Pancreas (tissue), 10 donors: ENCODE measurements around the gene APH1B. TPM values are rescaled to one million over a fixed set of nuclear protein-coding genes. Genes with fewer than 3 reads are reported as not detected.

Experiments used
- ATAC-seq, 4 donors: fragments of 200-7000 bp; cut with Tn5 transposase; one replicate each; pipeline versions ENCODE4 v1.8.0 to v1.9.1; 2020; ENCODE audit warnings: mild to moderate bottlenecking in 4 of 4, moderate library complexity in 4 of 4
- DNase-seq, 6 donors: peaks; one replicate each; pipeline ENCODE4 v3.0.0-alpha.2; 2020
- FAIRE-seq: peaks from 2 replicates; lab custom pipeline; 2012; peaks lifted over from hg19 to GRCh38; lab: Jason Lieb, UNC
- H3K27ac ChIP-seq, 4 donors: fragments of 200-600 bp; sonication (generic); 1 replicate in 3 of 4; 2 replicates in 1 of 4; pipeline versions ENCODE4 v1.5.0 to v1.8.0; 2020
- H3K27me3 ChIP-seq, 4 donors: fragments of 200-600 bp; one replicate each; pipeline ENCODE4 v1.8.0; 2021
- H3K36me3 ChIP-seq, 3 donors: fragments of 200-600 bp; sonication (generic) in 1 of 3; one replicate each; pipeline versions ENCODE4 v1.5.0 to v1.8.0; 2020 to 2021
- H3K4me1 ChIP-seq, 3 donors: fragments of 200-600 bp; one replicate each; pipeline ENCODE4 v1.8.0; 2021
- H3K4me3 ChIP-seq, 4 donors: fragments of 200-600 bp; sonication (generic) in 2 of 4; one replicate each; pipeline versions ENCODE4 v1.5.0 to v1.8.0; 2020 to 2021
- H3K9me3 ChIP-seq, 4 donors: fragments of 200-600 bp; one replicate each; pipeline ENCODE4 v1.8.0; 2021
- WGBS, 2 donors: extraction: QIAGEN DNeasy Blood & Tissue Kit; methylation state at CpG; one replicate each; pipeline ENCODE4 v1.1.7; 2013; 5-methylcytosine and 5-hydroxymethylcytosine counted together
- intact Hi-C, 3 donors: fragments of 100-400 bp; cut with DNase I; formaldehyde crosslinking; loops; one replicate each; pipeline versions ENCODE4 v1.11.1 to v1.14.2; 2022
- polyA plus RNA-seq, 2 donors: library from polyadenylated mRNA; stranded (reverse); fragments of 200-250 nt; gene quantifications; one replicate each; pipeline ENCODE4 v1.2.3, GENCODE V29; 2013
- total RNA-seq, 6 donors: library from RNA; stranded (reverse); fragmentation: NEBNext Ultra II Directional in 4 of 6; extraction: Animal tissue kit (Norgen Biotek cat#: 25700) in 4 of 6; gene quantifications; one replicate each; pipeline versions ENCODE4 v1.2.1 to v1.2.4, GENCODE V29; 2021 to 2023
- TF ChIP-seq, protein P1 (sequence below), 4 donors: fragments of 200-600 bp; sonication (generic) in 3 of 4; IDR thresholded peaks; one replicate each; pipeline versions ENCODE4 v1.5.0 to v1.8.0; 2021; ENCODE audit warnings: antibody characterized with exemption in 4 of 4
- donor health status: healthy with polysubstance abuse.
- donor health status: DM: no; HTN: no; CAD: no; lungs with moderate emphysema.
- donor health status: DM: no; HTN: no; CAD: no.
- donor health status: control.
- donor health status: control.
- donor health status: Bipolar disorder and iron deficiency.
- donor health status: DM: yes; HTN: yes; CAD: no.
- donor health status: DM: no; HTN: no; CAD: no.
- donor health status: DM: no; HTN: no; CAD: no.
- donor health status: DM: yes; HTN: yes; CAD: no.

APH1B gene
- total and polyA plus RNA-seq, 8 donors = 3.1 to 11.7 (median 5.8) TPM

DNA sequence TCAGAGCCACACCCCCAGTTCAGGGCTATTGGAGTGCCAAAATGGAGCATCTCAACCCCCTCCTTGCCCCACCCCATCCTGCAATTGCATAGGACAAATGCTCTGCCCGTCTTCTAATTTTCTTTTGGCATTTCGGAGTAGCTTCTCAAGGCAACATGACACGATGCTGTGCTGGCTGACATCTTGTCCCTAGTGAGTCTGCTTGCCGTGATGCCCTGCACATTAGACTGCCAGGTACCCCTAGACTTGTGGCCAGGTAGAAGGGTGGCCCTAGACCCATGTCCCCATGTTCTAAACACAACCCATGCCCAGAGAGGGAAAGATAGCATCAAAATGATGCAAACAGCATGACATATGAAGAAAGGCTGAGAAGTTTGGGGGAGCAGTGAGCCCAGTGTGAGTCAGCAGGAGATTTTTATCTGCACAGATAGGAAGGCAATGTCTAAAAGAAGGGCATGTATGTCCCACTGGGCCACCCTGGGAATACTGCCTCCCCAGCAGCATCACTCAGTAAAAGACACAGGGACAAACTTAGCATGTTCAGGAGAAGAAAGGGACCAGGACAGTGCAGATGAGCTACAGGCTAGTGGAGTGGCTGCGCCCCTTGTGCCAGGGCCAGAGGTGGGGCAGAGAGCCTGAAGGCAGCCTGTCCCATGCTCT, 67.5 kb downstream of the APH1B start:
- no peaks in the 10 kb centered on the region for H3K9me3 ChIP-seq
- DNase-seq = no peak
- H3K4me1 ChIP-seq = peaks cover 16 to 31% (median 19%) of the 10 kb centered on the region in 3 donors
- no peaks in the 10 kb centered on the region for H3K27me3 ChIP-seq
- intact Hi-C loops = no loop called here
- H3K36me3 ChIP-seq = no peaks in the 10 kb centered on the region
- TF ChIP-seq, protein P1, sequence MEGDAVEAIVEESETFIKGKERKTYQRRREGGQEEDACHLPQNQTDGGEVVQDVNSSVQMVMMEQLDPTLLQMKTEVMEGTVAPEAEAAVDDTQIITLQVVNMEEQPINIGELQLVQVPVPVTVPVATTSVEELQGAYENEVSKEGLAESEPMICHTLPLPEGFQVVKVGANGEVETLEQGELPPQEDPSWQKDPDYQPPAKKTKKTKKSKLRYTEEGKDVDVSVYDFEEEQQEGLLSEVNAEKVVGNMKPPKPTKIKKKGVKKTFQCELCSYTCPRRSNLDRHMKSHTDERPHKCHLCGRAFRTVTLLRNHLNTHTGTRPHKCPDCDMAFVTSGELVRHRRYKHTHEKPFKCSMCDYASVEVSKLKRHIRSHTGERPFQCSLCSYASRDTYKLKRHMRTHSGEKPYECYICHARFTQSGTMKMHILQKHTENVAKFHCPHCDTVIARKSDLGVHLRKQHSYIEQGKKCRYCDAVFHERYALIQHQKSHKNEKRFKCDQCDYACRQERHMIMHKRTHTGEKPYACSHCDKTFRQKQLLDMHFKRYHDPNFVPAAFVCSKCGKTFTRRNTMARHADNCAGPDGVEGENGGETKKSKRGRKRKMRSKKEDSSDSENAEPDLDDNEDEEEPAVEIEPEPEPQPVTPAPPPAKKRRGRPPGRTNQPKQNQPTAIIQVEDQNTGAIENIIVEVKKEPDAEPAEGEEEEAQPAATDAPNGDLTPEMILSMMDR (IDR thresholded peaks at IDR 0.05) = no peak
- no peak overlapping the region for H3K27ac ChIP-seq
- no peak for FAIRE-seq
- WGBS, 2 donors = 89 to 93% methylated on average over 5 of the region's 5 CpGs
- ATAC-seq = no peak
- no peak overlapping the region for H3K4me3 ChIP-seq

DNA sequence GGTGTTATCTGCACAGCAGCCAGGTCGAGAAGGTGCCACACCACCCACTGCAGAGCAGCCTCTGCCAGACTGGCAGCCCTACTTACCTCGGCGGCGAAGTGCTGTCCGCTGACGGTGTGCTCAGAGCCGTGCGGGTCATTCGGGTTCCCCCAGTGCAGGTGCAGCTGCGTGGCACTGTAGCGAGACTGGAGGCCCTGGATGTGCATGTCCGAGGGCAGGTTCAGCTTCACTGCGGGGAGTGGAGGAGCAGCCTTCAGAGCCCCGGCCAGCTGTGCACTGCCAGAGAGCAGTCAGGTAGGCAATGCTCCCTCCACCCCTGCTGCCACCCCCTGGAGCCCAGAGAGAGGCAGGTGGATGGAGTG, 68.0 kb downstream of the APH1B start:
- H3K36me3 ChIP-seq = no peaks in the 10 kb centered on the region
- TF ChIP-seq, protein P1 (IDR thresholded peaks at IDR 0.05) = no peak
- no peak overlapping the region for H3K4me3 ChIP-seq
- ATAC-seq (no peak), FAIRE-seq (no peak), DNase-seq (peak in 2 of 6 donors; percentile 51 to 67)
- no peaks in the 10 kb centered on the region for H3K9me3 ChIP-seq
- peaks cover 16 to 36% (median 24%) of the 10 kb centered on the region in 3 donors for H3K4me1 ChIP-seq
- intact Hi-C loops = no loop called here
- 70 to 85% methylated on average over 14 of the region's 14 CpGs for WGBS, 2 donors
- no peaks in the 10 kb centered on the region for H3K27me3 ChIP-seq
- no peak overlapping the region for H3K27ac ChIP-seq

DNA sequence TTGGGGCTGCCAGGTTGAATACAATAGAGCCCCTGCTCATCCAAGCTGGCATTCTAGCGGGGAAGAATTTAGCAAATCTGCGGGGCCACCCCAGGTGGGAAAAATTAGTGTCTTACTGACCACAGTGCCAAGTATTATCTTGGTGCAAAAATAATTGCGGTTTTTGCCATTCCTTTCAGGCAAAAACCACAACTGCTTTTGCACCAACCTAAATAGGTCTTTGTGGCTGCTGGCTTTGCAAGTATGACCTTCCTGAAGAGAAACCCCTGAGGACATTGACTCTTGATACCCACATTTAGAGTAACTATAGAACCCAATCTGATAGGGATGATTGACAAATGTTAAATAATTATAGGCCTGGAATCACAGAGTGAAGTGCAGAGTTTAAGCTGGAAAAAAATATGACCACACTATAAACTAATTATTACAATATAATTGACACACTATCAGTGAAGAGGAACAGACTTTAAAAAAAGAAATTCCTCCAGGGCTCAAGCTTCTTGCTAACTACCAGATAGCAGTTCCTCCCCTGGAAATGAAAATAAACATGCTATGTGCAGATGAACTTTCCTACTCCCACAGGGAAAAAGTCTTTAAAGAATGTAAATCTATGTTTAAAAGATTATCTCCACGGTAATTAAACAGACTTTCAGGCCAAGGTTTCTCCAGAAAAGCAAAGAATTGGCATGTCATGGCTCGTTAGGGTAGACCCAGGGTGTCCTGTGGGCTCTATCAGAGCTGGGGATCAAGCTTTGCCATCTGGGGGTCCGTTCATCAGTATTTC, 69.9 kb downstream of the APH1B start:
- peaks cover 16 to 38% (median 33%) of the 10 kb centered on the region in 3 donors for H3K4me1 ChIP-seq
- no peaks in the 10 kb centered on the region for H3K36me3 ChIP-seq
- TF ChIP-seq, protein P1 (IDR thresholded peaks at IDR 0.05) = no peak
- DNase-seq (no peak), ATAC-seq (no peak), FAIRE-seq (no peak)
- peak overlapping the region in 2 of 4 donors; percentile 69 to 78 for H3K27ac ChIP-seq
- H3K4me3 ChIP-seq = no peak overlapping the region
- 59 to 64% methylated on average over 6 of the region's 6 CpGs for WGBS, 2 donors
- intact Hi-C loops = no loop called here
- H3K9me3 ChIP-seq = no peaks in the 10 kb centered on the region
- no peaks in the 10 kb centered on the region for H3K27me3 ChIP-seq

DNA sequence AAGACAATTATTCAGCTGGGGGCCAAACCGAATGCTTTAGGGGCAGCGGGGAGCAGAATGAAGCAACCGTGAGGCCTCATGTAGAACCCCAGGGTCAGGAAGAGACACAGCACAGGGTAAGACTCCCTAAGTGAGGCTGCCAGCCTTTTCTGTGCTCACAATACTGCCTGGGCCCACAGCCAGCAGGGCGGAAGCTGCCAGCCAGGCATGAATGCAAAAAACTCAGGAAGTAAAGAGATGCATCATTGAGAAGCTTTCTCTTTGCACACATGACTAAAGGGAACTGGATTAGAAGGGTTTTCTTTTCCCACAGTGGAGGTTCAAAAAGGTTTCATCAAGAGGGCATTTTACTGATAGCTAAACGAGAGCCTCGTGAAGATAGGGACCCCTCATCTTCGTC, 71.0 kb downstream of the APH1B start:
- peak; percentile 51 to 79 (median 70) for ATAC-seq

More for the DNA sequence above, 71.0 kb downstream of the APH1B start:
- TF ChIP-seq, protein P1 (IDR thresholded peaks at IDR 0.05) = no peak
- 34 to 51% methylated on average over 7 of the region's 7 CpGs for WGBS, 2 donors
- Histone ChIP-seq H3K36me3 (no peaks in the 10 kb centered on the region), H3K9me3 (no peaks in the 10 kb centered on the region), H3K4me1 (peaks cover 23 to 45% (median 39%) of the 10 kb centered on the region in 3 donors), H3K27ac (peak overlapping the region; percentile 50 to 78 (median 71)), H3K27me3 (no peaks in the 10 kb centered on the region), H3K4me3 (no peak overlapping the region)
- DNase-seq = peak; percentile 64 to 86 (median 80)
- intact Hi-C loops = no loop called here
- FAIRE-seq = no peak
